Adrenal gland (tissue), 5 donors: ENCODE data around the gene MGMT.

Source experiments
- CTCF ChIP-seq, 6 experiments: fragments of 450-650 bp in 4 of 6; fragments of 200-600 bp in 2 of 6; sonication (generic) in 1 of 6; IDR thresholded peaks; 1 replicate in 5 of 6; 2 replicates in 1 of 6; pipeline versions ENCODE4 v1.5.1 to v1.8.0; 2016 to 2021; ENCODE audit warnings: antibody characterized with exemption in 6 of 6, mild to moderate bottlenecking in 2 of 6, moderate library complexity in 1 of 6
- POLR2A ChIP-seq, 2 donors: fragments of 450-650 bp; IDR thresholded peaks; one replicate each; pipeline ENCODE4 v1.6.1; 2017; ENCODE audit warnings: antibody characterized with exemption in 2 of 2, mild to moderate bottlenecking in 2 of 2, moderate library complexity in 1 of 2
- donor health status: DM: no; HTN: no; CAD: no.

DNA sequence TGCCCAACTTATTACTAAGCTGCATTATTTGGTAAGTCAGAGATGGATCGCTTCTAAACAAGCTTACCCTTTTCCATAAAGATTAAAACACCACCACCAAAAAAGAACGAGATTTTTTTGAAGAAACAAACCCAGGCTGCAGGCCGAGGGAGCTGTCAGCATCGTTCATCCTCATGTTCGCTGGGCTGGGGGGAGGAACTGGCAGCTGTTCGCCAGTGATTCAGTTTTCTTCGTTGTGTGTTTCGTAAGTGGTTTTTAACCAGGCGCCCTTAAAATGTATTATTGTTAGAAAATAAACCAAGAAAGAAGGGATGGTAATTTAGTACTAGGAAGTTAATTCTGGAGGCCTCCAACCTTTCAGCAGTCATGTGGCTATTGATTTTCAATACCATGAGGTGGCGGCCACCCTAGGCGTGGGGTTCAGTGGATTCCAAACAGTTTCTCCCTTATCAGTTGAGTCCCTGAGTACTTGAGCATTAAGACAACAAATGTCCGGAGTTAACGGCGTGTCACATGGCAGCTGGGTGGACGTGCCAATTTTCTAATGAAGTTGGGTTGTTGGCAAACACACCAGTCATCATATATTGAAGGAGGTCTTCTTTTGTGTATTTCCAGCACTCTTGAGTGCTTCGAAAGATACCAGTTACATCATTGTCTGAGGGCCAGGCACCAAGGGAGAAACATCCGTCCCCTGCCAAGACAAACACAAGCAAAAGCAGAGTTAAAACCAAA is 323.8 kb downstream of the MGMT start:
- TF ChIP-seq CTCF (IDR thresholded peaks at IDR 0.05) = no peak
- no peak for TF ChIP-seq POLR2A (IDR thresholded peaks at IDR 0.05)
